IPS DF 4.7 (cell line): ENCODE data around the gene UTY.
A peak's percentile ranks its signal among the peaks of the same experiment; 100 is the strongest.
"Not testable (repeated sequence)": the region's sequence is repeated elsewhere in the genome, so short reads cannot be mapped to it uniquely, and the experiment has no call there.

Source experiments
- DNase-seq: peaks from one replicate; pipeline ENCODE4 v3.0.0-alpha.2; 2013; ENCODE audit warnings: low spot score; ENCODE audit errors: extremely low read depth

UTY gene

DNA sequence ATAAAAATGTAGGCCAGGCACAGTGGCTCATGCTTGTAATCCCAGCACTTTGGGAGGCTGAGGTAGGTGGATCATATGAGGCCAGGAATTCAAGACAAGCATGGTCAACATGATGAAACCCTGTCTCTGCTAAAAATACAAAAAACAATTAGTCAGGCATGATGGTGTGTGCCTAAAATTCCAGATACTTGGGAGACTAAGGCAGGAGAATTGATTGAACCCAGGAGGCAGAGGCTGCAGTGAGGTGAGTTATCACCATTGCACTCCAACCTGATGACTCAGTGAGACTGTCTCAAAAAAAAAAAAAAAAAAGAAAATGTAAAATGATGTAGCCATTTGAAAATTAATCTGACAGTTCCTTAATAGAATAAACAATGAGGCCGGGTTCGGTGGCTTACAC is 171.9 kb downstream of the UTY start:
- DNase-seq, result no peak

- DNase-seq, result no peak
Observed at GRCh38 chrY:13300795-13301194, 179.0 kb downstream of the UTY start.

GRCh38 chrY:13299411-13299810 is 180.4 kb downstream of the UTY start:
- DNase-seq, result no peak

DNA sequence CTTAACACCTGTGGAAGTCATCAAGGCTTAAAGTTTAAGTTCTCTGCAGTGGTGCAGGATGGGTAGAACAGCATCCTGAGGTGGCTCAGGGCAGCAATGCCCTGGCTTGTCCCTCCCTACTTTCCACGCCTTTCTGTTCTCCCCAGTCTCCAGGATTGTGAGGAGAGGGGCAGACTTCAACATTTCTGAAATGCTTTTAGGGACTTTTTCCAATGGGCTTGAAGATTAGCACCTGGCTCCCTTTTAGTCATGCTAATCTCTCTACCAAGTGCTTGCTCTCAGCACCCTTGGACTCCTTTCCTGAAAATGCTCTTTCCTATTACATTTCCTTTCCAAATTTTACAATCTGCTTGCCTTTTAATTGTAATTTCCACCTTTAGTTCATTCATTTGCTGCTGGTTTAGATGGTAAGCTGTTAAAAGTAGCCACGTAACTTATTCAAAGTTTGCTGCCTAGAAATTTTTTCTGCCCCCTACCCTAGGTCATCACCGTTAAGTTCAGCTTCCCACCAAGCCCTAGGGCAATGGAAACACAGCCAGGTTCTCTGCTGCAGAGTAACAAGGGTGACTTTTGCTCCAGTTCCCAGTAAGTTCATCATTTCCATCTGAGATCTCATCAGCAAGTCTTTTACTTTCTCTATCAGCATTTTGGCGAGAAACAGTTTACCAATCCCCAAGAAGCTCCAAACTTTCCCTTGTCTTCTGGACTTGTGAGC is 183.5 kb downstream of the UTY start:
- peak; percentile 14 for DNase-seq

GRCh38 chrY:13295026-13295425 is 184.8 kb downstream of the UTY start:
- no peak for DNase-seq

DNA sequence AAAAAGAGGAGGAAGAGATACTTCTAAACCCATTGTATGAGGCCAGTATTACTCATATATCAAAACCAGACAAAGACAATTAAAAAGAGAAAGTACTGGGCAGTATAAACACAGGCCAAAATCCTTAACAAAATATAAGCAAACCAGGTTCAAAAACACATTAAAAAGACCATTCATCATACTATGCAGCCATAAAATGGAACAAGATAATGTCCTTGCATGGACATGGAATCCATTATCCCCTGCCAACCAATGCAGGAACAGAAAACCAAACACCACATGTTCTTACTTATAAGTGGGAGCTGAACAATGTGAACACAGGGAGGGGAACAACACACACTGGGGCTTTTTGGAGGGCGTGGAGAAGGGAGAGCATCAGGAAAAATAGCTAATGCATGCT is 188.6 kb downstream of the UTY start:
- DNase-seq, result no peak

DNA sequence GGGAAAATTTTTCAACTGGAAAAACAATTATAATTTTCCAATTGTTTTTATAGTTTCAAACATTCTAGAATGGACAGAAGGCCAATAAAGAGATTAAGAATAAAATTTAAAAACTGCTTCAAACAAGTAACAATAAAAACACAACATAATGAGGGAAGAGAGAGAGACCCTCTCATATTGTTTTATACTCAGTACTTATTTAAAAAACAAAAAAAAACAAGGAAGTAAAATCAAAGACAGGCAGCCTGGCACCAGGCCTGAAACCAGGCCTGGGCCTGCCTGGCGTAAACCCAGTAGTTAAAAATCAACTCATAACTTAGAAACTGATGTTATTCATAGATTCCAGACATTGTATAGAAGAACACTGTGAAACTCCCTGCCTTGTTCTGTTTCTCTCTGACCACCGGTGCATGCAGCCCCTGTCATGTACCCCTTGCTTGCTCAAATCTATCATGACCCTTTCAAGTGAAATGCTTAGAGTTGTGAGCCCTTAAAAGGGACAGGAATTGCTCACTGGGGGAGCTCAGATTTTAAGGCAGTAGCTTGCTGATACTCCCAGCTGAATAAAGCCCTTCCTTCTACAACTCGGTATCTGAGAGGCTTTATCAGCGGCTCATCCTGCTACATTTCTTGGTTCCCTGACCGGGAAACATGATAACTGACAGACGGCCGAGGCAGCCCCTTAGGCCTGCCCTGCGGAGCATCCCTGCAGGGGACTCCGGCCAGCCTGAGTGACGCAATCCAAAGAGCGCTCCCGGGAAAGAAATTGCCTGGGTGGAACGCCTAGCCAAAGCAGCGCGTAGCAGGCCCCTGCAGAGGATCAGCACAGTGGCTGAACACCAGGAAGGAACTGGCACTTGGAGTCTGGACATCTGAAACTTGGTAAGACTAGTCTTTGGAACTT is 197.4 kb downstream of the UTY start:
- not testable (repeated sequence) for DNase-seq

GRCh38 chrY:13279561-13279960 is 200.3 kb downstream of the UTY start:
- no peak for DNase-seq

DNA sequence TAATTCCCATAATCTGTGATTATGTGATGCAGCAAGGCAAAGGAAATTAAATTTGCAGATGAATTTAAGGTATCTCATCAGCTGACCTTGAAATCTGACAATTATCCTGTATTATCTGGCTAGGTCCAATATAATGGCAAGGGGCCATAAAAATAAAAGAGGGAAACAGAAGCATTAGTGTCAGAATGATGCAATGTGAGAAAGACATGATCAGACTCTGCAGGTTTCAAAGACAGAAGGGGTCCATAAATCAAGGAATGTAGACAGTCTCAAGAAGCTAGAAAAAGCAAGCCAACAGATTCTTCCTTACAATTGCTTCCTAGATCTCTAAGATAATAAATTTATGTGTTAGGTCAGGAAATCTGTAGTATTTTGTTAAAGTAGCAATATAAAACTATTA is 208.1 kb downstream of the UTY start:
- no peak for DNase-seq

DNA sequence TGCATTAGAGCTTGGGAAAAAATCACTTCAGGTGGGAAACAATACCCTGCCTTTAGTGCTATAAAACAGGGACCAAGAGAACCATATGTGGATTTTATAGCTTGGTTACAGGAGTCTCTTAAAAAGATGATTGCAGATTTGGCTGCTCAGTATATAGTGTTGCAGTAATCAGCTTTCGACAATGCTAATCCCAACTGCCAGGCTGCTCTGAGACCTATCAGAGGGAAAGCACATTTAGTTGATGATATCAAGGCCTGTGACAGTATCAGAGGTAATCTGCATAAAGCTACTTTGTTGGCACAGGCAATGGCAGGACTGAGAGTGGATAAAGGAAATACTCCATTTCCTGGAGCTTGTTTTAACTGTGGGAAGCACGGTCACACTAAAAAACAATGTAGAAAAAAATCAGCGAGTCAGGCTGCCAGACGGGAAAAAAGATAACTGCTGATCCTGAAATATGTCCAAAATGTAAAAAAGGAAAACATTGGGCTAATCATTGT is 225.8 kb downstream of the UTY start:
- DNase-seq, result not testable (repeated sequence)

- no peak for DNase-seq
Observed at GRCh38 chrY:13250421-13250820, 229.4 kb downstream of the UTY start.

- DNase-seq, result no peak
Observed at GRCh38 chrY:13243716-13244115, 236.1 kb downstream of the UTY start.

DNA sequence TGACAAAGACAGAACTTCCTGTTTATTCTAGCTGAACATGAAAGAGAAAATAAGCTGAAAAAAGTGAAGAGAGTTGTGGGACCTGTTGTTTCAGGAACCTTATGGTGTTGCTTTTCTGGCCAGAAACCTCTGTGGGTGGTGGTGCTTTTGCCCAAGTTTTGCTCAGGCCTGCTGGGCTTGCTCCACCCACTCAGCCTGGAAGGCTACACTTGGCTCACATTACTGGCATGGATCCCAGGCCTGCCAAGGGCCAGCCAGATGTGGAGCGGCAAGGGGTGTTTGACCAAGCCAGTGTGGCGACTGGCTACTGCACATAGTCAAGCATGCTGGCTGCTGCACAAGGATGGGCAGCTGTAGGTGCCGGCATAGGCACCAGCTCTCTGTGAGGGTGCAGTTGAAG is 245.9 kb downstream of the UTY start:
- no peak for DNase-seq

DNA sequence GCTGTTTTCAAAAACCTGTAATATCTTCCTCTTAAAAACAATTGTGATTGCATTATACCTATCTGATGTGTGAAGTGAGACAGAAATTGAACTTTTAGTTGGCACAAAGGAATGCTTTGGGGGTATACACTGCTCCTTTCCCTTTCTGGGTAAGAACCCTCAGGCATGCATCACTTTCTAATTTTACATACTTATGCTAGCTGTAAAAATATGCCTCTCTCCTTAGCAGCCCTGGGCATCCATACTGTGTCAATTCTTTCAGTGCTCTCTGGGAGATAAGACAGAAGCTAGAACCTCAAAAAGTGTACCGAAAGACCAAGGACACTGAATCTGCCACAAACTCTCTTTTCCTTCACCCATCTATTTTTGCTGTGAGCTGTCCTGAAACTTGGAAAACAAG is 246.7 kb downstream of the UTY start:
- DNase-seq, result no peak

DNA sequence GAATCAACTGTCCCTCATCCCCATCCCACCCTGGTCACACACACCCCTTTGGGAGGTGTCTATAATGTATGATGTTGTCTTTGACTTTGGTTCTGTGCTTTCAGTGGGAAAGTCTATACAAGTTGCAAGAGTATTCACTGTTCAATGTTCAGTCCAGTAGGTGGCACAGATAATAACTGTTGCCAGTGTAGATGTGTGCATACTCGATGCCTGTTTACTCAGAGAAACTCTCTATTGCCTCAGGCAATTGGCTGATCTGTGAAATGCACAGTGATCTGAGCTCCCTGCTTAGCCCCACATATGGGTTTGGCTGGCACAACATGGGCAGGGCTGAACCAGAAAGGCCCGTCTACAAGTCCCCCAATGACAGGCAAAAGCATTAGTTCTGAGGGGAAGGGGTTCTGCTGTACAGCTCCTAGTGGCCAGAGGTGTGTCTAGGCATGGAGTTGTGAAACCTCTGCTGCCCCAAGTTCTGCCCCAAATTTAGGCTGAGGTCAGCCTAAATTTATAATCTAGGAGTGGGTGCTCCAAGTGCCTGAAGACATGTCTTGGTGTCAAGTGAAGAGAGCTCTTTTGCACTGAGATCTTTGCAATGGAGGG is 252.4 kb downstream of the UTY start:
- DNase-seq, result no peak

DNA sequence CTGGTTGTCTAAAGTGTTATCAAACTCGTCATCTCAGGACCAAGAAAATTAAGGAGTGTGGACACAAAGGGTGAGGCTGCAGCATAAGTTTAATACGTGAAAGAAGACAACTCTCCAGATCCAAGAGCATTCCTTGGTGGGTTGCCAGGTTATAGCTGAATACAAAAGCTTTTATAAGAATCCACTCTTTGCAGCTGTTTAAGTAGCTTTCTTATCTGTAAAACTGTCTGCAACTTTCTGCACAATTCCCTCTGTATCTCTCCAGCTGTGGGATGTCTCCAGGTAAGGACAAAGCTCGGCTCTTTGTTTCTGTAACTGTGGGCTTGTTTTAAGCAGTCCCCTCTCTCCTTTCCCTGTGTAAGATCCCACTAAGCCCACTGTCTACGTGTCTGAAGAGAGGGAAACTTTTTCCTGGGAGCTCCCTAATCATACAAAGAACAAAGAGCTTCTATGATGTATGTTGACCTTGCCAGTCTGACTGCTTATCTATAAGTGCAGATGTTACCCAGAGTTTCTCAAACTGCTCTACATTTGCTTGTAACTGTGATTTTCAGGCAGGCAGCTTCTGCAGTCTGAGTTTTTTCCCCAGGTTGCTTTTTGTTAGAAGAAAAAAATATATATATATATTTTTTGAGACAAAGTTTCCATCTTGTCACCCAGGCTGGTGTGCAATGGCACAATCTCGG is 268.7 kb downstream of the UTY start:
- no peak for DNase-seq

DNA sequence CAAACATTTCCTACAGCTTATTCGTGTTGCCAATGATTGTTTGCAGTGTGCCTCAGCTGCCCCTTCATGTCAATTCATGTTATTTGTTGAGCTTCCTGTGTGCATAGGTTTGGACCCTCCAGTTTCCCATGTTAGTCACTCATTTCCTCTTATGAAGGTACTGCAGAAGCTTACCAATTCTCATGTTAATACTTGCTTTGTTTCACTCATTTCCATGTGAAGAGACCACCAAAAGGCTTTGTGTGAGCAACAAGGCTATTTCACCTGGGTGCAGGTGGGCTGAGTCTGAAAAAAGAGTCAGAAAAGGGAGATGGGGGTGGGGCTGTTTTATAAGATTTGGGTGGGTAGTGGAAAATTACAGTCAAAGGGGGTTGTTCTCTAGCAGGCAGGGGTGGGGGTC is 274.6 kb downstream of the UTY start:
- DNase-seq, result peak; percentile 46
